Astrocyte (in vitro differentiated cells and primary cell): Measurements from ENCODE around the gene CADM1.

Experiments
- CTCF ChIP-seq: IDR thresholded peaks from 2 replicates; pipeline ENCODE4 v1.5.1; 2011; ENCODE audit warnings: low read depth, mild to moderate bottlenecking, inconsistent platforms, low read length, moderate library complexity; ENCODE audit not compliant: insufficient read depth
- EZH2 ChIP-seq: IDR thresholded peaks from 2 replicates; pipeline ENCODE4 v1.6.1; 2012; ENCODE audit warnings: mild to moderate bottlenecking, low read length, inconsistent platforms; ENCODE audit not compliant: insufficient read depth

DNA sequence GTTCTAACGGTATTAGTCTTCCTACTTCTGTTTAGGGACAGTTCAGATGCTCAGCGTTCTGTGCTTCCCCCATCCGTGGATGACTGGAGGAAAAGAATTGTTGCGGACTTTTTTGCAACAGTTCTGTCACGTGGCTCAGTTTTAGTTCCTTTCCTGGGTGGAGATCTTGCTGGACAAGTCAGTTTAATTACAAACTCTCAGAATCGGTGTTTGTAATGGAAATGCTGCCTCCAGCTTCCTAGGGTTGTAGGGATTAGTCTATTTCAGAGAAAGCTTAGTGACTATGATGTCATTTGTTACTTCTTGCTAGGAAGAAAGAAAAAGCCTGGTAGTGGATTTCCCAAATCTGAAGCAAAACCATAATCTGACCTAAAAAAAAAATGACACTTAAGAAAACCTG, 320.4 kb downstream of the CADM1 start:
- TF ChIP-seq CTCF = no peak
- no peak for TF ChIP-seq EZH2
